Vagina (tissue), 2 donors: ENCODE results near the gene ICE1. TPM values are rescaled to one million over a fixed set of nuclear protein-coding genes. Genes with fewer than 3 reads are reported as not detected.
A peak's percentile ranks its signal among the peaks of the same experiment; 100 is the strongest.
"Not testable (repeated sequence)": the region's sequence is repeated elsewhere in the genome, so short reads cannot be mapped to it uniquely, and the experiment has no call there.

ENCODE experiments used
- DNase-seq, 2 donors: peaks; one replicate each; pipeline ENCODE4 v3.0.0-alpha.2; 2017; ENCODE audit errors: extremely low spot score in 2 of 2
- H3K27ac ChIP-seq: fragments of 200-600 bp; sonication (generic); one replicate; pipeline ENCODE4 v1.5.1; 2019
- H3K27me3 ChIP-seq: fragments of 200-600 bp; sonication (generic); one replicate; pipeline ENCODE4 v1.5.1; 2019
- H3K36me3 ChIP-seq, 2 donors: fragments of 200-600 bp; sonication (generic); one replicate each; pipeline ENCODE4 v1.5.1; 2017 to 2019
- H3K4me1 ChIP-seq: fragments of 200-600 bp; sonication (generic); one replicate; pipeline ENCODE4 v1.5.1; 2019
- H3K4me3 ChIP-seq, 2 donors: fragments of 200-600 bp; sonication (generic); 1 replicate in 1 of 2; 2 replicates in 1 of 2; pipeline ENCODE4 v1.5.1; 2016 to 2019
- H3K9me3 ChIP-seq: fragments of 200-600 bp; sonication (generic); one replicate; pipeline ENCODE4 v1.5.1; 2019
- CTCF ChIP-seq, 3 experiments: fragments of 450-650 bp in 2 of 3; fragments of 200-600 bp in 1 of 3; sonication (generic) in 1 of 3; IDR thresholded peaks; one replicate each; pipeline ENCODE4 v1.5.1; 2017 to 2019; ENCODE audit warnings: antibody characterized with exemption in 3 of 3, mild to moderate bottlenecking in 2 of 3, moderate library complexity in 2 of 3
- POLR2A ChIP-seq, 2 donors: fragments of 450-650 bp; IDR thresholded peaks; one replicate each; pipeline ENCODE4 v1.6.1; 2017; ENCODE audit warnings: antibody characterized with exemption in 2 of 2, mild to moderate bottlenecking in 2 of 2, moderate library complexity in 2 of 2
- POLR2AphosphoS5 ChIP-seq, 2 donors: sonication (generic); formaldehyde crosslinking; IDR thresholded peaks; one replicate each; pipeline ENCODE4 v1.9.0; 2017; ENCODE audit warnings: antibody characterized with exemption in 2 of 2, mild to moderate bottlenecking in 2 of 2, low read depth in 1 of 2; ENCODE audit not compliant: insufficient read depth in 1 of 2
- intact Hi-C: fragments of 100-400 bp; cut with DNase I; formaldehyde crosslinking; loops from one replicate; pipeline ENCODE4 v1.15.1; 2023
- total RNA-seq: library from RNA; depleted of rRNA; stranded (reverse); fragments of >200 nt; gene quantifications from one replicate; pipeline ENCODE4 v1.2.3, GENCODE V29; 2016

Gene ICE1
- total RNA-seq, 1 donor from 2014 or later: 23.1 TPM

GRCh38 chr5:5385331-5385662 is 37.2 kb upstream of the ICE1 start:
- Histone ChIP-seq H3K27ac (peak overlapping the region; percentile 35), H3K9me3 (no peaks in the 10 kb centered on the region), H3K4me1 (no peaks in the 10 kb centered on the region), H3K4me3 (no peak overlapping the region), H3K36me3 (no peaks in the 10 kb centered on the region), H3K27me3 (no peaks in the 10 kb centered on the region)
- no peak for DNase-seq
- TF ChIP-seq CTCF (IDR thresholded peaks at IDR 0.05): no peak
- TF ChIP-seq POLR2A (IDR thresholded peaks at IDR 0.05): no peak
- TF ChIP-seq POLR2AphosphoS5 (IDR thresholded peaks at IDR 0.05; ENCODE audit: insufficient read depth in 1 of 2, low read depth in 1 of 2): no peak
- intact Hi-C loops: no loop called here

GRCh38 chr5:5386329-5386728 is 36.1 kb upstream of the ICE1 start:
- DNase-seq: no peak
- no peak overlapping the region for H3K4me3 ChIP-seq
- intact Hi-C loops: no loop called here
- H3K27me3 ChIP-seq: no peaks in the 10 kb centered on the region
- no peak for TF ChIP-seq POLR2A (IDR thresholded peaks at IDR 0.05)
- TF ChIP-seq CTCF (IDR thresholded peaks at IDR 0.05): no peak
- TF ChIP-seq POLR2AphosphoS5 (IDR thresholded peaks at IDR 0.05; ENCODE audit: insufficient read depth in 1 of 2, low read depth in 1 of 2): no peak
- no peaks in the 10 kb centered on the region for H3K4me1 ChIP-seq
- no peak overlapping the region for H3K27ac ChIP-seq
- no peaks in the 10 kb centered on the region for H3K9me3 ChIP-seq
- H3K36me3 ChIP-seq: no peaks in the 10 kb centered on the region

- Histone ChIP-seq H3K27ac (no peak overlapping the region), H3K4me1 (no peaks in the 10 kb centered on the region), H3K4me3 (no peak overlapping the region), H3K36me3 (no peaks in the 10 kb centered on the region), H3K27me3 (no peaks in the 10 kb centered on the region), H3K9me3 (no peaks in the 10 kb centered on the region)
- TF ChIP-seq CTCF (IDR thresholded peaks at IDR 0.05) (no peak), POLR2A (IDR thresholded peaks at IDR 0.05) (no peak), POLR2AphosphoS5 (IDR thresholded peaks at IDR 0.05; ENCODE audit: insufficient read depth in 1 of 2, low read depth in 1 of 2) (no peak)
- intact Hi-C loops: no loop called here
- no peak for DNase-seq
These were observed 35.3 kb upstream of the ICE1 start for GRCh38 chr5:5387192-5387591.

GRCh38 chr5:5387777-5388176 is 34.7 kb upstream of the ICE1 start:
- intact Hi-C loops: no loop called here
- Histone ChIP-seq H3K4me1 (no peaks in the 10 kb centered on the region), H3K9me3 (no peaks in the 10 kb centered on the region), H3K27me3 (no peaks in the 10 kb centered on the region), H3K4me3 (no peak overlapping the region), H3K36me3 (no peaks in the 10 kb centered on the region), H3K27ac (no peak overlapping the region)
- no peak for DNase-seq
- TF ChIP-seq POLR2A (IDR thresholded peaks at IDR 0.05) (no peak), POLR2AphosphoS5 (IDR thresholded peaks at IDR 0.05; ENCODE audit: insufficient read depth in 1 of 2, low read depth in 1 of 2) (no peak), CTCF (IDR thresholded peaks at IDR 0.05) (no peak)

- DNase-seq, H3K27ac ChIP-seq, H3K4me3 ChIP-seq, H3K4me1 ChIP-seq, H3K27me3 ChIP-seq, H3K9me3 ChIP-seq, H3K36me3 ChIP-seq, intact Hi-C loops: not testable (repeated sequence)
These were observed 32.2 kb upstream of the ICE1 start for GRCh38 chr5:5390121-5390869.

GRCh38 chr5:5392504-5392903 is 30.0 kb upstream of the ICE1 start:
- DNase-seq, H3K27ac ChIP-seq, intact Hi-C loops, H3K4me1 ChIP-seq, H3K4me3 ChIP-seq, H3K36me3 ChIP-seq, H3K9me3 ChIP-seq, H3K27me3 ChIP-seq: not testable (repeated sequence)
